DND-41 (cell line): ENCODE measurements around the gene PLCB3.
A peak's percentile ranks its signal among the peaks of the same experiment; 100 is the strongest.
"Not testable (repeated sequence)": the region's sequence is repeated elsewhere in the genome, so short reads cannot be mapped to it uniquely, and the experiment has no call there.

Experiments used
- ATAC-seq: fragments of 200-7000 bp; cut with Tn5 transposase; 3 replicates; pipeline ENCODE4 v1.9.1; 2021; ENCODE audit warnings: low read depth; ENCODE audit not compliant: insufficient read depth
- DNase-seq: peaks from one replicate; pipeline ENCODE4 v3.0.0-alpha.2; 2020
- H2AFZ ChIP-seq: 2 replicates; pipeline ENCODE4 v1.6.0; 2012; ENCODE audit warnings: low read depth, low read length
- H3K27ac ChIP-seq: 2 replicates; pipeline ENCODE4 v1.5.1; 2012; ENCODE audit warnings: low read length, inconsistent platforms
- H3K27me3 ChIP-seq: fragments of 200-600 bp; sonication (generic); 2 replicates; pipeline ENCODE4 v1.6.0; 2012; ENCODE audit warnings: low read length, mild to moderate bottlenecking, inconsistent platforms; ENCODE audit not compliant: insufficient read depth, poor library complexity
- H3K36me3 ChIP-seq: 2 replicates; pipeline ENCODE4 v1.5.1; 2012; ENCODE audit warnings: low read length, inconsistent platforms; ENCODE audit not compliant: insufficient read depth
- H3K4me1 ChIP-seq: 2 replicates; pipeline ENCODE4 v1.5.1; 2012; ENCODE audit warnings: mild to moderate bottlenecking, low read length; ENCODE audit not compliant: insufficient read depth
- H3K4me2 ChIP-seq: 2 replicates; pipeline ENCODE4 v1.6.0; 2012; ENCODE audit warnings: mild to moderate bottlenecking, moderate library complexity, low read length, inconsistent platforms; ENCODE audit not compliant: insufficient read depth
- H3K4me3 ChIP-seq, 2 experiments: fragments of 200-600 bp in 1 of 2; shearing (Covaris generic) in 1 of 2; 2 replicates each; pipeline ENCODE4 v1.5.1; 2012 to 2016; ENCODE audit warnings: inconsistent platforms in 2 of 2, low read length in 2 of 2, mild to moderate bottlenecking in 2 of 2, low read depth in 1 of 2, moderate library complexity in 1 of 2
- H3K79me2 ChIP-seq: 2 replicates; pipeline ENCODE4 v1.6.0; 2012; ENCODE audit warnings: low read length, inconsistent platforms; ENCODE audit not compliant: insufficient read depth
- H3K9ac ChIP-seq: 2 replicates; pipeline ENCODE4 v1.6.0; 2012; ENCODE audit warnings: low read depth, mild to moderate bottlenecking, inconsistent platforms, low read length, moderate library complexity
- H3K9me3 ChIP-seq: 2 replicates; pipeline ENCODE4 v1.5.1; 2012; ENCODE audit warnings: low read length, moderate library complexity, mild to moderate bottlenecking, inconsistent platforms; ENCODE audit not compliant: insufficient read depth, severe bottlenecking
- H4K20me1 ChIP-seq: 2 replicates; pipeline ENCODE4 v1.6.0; 2012; ENCODE audit warnings: low read length; ENCODE audit not compliant: insufficient read depth
- EZH2 ChIP-seq: IDR thresholded peaks from 3 replicates; pipeline ENCODE4 v1.6.1; 2012; ENCODE audit warnings: borderline replicate concordance, low read depth, mild to moderate bottlenecking, moderate library complexity, low read length, inconsistent platforms; ENCODE audit not compliant: severe bottlenecking
- TF ChIP-seq, protein P1 (sequence below): IDR thresholded peaks from 2 replicates; pipeline ENCODE4 v1.5.1; 2012; ENCODE audit warnings: borderline replicate concordance, low read length, moderate library complexity, mild to moderate bottlenecking; ENCODE audit not compliant: poor library complexity, severe bottlenecking; ENCODE audit errors: extremely low read depth

PLCB3 gene

DNA sequence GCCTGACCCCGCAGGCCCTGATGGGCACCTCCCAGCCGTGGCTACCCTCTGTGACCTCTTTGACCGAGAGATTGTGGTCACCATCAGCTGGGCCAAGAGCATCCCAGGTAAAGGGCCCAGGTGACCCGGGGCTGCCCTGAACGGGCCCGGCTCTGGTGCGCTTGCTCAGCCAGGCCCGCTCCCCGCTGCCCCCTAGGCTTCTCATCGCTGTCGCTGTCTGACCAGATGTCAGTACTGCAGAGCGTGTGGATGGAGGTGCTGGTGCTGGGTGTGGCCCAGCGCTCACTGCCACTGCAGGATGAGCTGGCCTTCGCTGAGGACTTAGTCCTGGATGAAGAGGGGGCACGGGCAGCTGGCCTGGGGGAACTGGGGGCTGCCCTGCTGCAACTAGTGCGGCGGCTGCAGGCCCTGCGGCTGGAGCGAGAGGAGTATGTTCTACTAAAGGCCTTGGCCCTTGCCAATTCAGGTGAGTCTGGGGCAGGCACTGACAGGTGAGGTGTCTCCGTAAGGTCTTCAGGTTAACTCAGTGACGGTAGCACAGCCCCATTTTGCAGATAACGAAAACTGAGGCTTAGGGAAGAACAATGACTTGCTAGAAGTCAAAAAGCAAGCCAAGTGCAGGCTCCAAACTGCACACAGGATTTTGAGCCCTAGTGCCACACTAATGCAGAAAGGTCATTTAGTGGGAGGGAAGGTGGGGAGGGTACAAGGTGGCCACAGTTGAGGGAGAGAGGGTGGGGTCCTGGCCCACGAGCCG, 63.7 kb downstream of the PLCB3 start:
- ATAC-seq (no peak), DNase-seq (no peak)
- no peak for TF ChIP-seq EZH2
- TF ChIP-seq, protein P1, sequence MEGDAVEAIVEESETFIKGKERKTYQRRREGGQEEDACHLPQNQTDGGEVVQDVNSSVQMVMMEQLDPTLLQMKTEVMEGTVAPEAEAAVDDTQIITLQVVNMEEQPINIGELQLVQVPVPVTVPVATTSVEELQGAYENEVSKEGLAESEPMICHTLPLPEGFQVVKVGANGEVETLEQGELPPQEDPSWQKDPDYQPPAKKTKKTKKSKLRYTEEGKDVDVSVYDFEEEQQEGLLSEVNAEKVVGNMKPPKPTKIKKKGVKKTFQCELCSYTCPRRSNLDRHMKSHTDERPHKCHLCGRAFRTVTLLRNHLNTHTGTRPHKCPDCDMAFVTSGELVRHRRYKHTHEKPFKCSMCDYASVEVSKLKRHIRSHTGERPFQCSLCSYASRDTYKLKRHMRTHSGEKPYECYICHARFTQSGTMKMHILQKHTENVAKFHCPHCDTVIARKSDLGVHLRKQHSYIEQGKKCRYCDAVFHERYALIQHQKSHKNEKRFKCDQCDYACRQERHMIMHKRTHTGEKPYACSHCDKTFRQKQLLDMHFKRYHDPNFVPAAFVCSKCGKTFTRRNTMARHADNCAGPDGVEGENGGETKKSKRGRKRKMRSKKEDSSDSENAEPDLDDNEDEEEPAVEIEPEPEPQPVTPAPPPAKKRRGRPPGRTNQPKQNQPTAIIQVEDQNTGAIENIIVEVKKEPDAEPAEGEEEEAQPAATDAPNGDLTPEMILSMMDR, result no peak
- Histone ChIP-seq H3K4me1 (peaks cover 34% of the 10 kb centered on the region), H4K20me1 (peaks cover 19% of the 10 kb centered on the region; the same call in 1 of the 2 replicates), H3K36me3 (peaks cover 41% of the 10 kb centered on the region), H3K9ac (no peak overlapping the region), H3K79me2 (peaks cover 51% of the 10 kb centered on the region), H2AFZ (no peak overlapping the region), H3K9me3 (no peaks in the 10 kb centered on the region), H3K4me2 (peak overlapping the region; percentile 66; the same call in 1 of the 2 replicates), H3K27me3 (no peaks in the 10 kb centered on the region), H3K4me3 (no peak overlapping the region), H3K27ac (no peak overlapping the region)

- not testable (repeated sequence) for H3K27ac ChIP-seq, DNase-seq, H3K9me3 ChIP-seq, H3K27me3 ChIP-seq, H2AFZ ChIP-seq, ATAC-seq
- Histone ChIP-seq H3K4me1 (peaks cover 34% of the 10 kb centered on the region), H4K20me1 (peaks cover 16% of the 10 kb centered on the region), H3K79me2 (peaks cover 48% of the 10 kb centered on the region), H3K4me2 (peak overlapping the region; percentile 66), H3K9ac (peak overlapping the region; percentile 87), H3K4me3 (peak overlapping the region; percentile 52 to 71; a peak in 2 of 4 replicates), H3K36me3 (peaks cover 46% of the 10 kb centered on the region)
These were observed 64.6 kb downstream of the PLCB3 start for GRCh38 chr11:64315667-64316526.

DNA sequence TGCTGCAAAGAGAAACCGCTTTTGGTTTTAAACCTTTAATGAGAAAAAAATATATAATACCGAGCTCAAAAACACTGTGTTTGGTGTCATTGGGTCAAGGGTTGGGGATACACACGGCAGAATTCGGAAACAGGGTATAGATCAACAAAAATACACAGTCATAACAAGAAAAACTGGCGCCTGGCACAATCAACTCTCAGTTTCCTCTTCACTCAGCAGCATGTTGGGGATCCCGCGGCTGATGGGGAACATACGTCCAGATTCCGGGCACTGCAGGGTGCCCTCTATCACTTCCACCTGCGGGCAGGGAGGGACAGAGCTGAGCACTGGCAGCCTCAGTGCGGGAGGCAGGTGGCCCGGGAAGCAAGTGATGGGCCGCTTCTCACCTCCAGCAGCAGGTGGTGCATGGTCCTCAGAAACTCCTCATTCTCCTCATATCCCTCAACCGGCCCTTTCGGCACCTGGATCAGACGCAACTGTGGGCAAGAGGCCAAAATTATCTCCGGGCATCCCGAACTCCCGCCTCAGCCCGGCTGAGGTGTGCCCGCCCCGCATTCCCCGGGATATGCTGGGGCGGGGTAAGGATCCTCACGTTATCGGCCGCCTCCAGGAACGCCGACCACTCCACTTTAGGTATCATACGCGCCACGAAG, 65.5 kb downstream of the PLCB3 start:
- H3K9me3 ChIP-seq, result no peaks in the 10 kb centered on the region
- H2AFZ ChIP-seq, result peak overlapping the region; percentile 67
- H3K4me1 ChIP-seq, result peaks cover 34% of the 10 kb centered on the region
- peak overlapping the region; percentile 87 for H3K9ac ChIP-seq
- H3K4me3 ChIP-seq, result peak overlapping the region; percentile 52 to 71
- peaks cover 44% of the 10 kb centered on the region for H3K79me2 ChIP-seq
- H4K20me1 ChIP-seq, result peaks cover 14% of the 10 kb centered on the region
- H3K36me3 ChIP-seq, result peaks cover 44% of the 10 kb centered on the region
- peak; percentile 38 for DNase-seq
- peak overlapping the region; percentile 66 for H3K4me2 ChIP-seq
- ATAC-seq, result no peak; the same call in 2 of the 3 replicates
- peak overlapping the region; percentile 91 for H3K27ac ChIP-seq
- H3K27me3 ChIP-seq, result no peaks in the 10 kb centered on the region
- TF ChIP-seq, protein P1, result peak; percentile 30
- no peak for TF ChIP-seq EZH2
